Measurements from ENCODE around the gene SHANK3. TPM values are rescaled to one million over a fixed set of nuclear protein-coding genes. Genes with fewer than 3 reads are reported as not detected.

The SHANK3 gene
- total and polyA plus RNA-seq, 2 of the 8 experiments (the other 6 are each of a cell fraction or from before 2014, with no cell fraction given), result 1.5 to 6.0 TPM

DNA sequence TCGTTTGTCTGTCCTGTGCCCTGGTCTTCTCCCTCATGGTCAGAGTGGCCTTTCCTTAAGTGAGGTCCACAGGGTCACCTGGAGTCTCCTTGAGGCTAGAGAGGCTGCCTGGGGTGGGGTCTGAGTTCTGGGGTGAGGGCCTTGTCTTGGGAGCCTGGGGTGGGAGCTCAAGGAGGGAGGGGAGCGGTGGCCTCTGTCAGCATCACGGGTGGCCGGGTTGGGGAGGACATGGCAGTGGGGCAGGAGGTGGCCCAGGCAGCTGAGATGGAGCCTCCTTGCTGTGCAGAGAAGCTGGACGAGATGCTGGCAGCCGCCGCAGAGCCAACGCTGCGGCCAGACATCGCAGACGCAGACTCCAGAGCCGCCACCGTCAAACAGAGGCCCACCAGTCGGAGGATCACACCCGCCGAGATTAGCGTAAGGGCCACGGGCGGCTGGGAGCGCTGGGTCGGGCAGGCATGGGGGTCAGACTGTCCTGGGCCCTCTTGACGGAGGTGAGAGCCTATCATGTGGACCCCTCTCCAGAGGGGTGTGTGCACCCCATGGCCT is 42.1 kb downstream of the SHANK3 start (continued):
- TF ChIP-seq CBX5 (IDR thresholded peaks at IDR 0.05; ENCODE audit: low read depth, low read length) (no peak), SP1 (IDR thresholded peaks at IDR 0.05; ENCODE audit: low read depth, low read length) (no peak), POLR2AphosphoS5 (IDR thresholded peaks at IDR 0.05; ENCODE audit: low read depth, low read length) (no peak), RFX5 (IDR thresholded peaks at IDR 0.05; ENCODE audit: borderline replicate concordance, low read depth, low read length) (no peak), SAP30 (IDR thresholded peaks at IDR 0.05; ENCODE audit: insufficient read depth, insufficient replicate concordance, low read length) (no peak), ZNF274 (IDR thresholded peaks at IDR 0.05; ENCODE audit: borderline replicate concordance, extremely low read depth, low read length) (no peak)
